ENCODE results near the gene GSTM4. TPM values are rescaled to one million over a fixed set of nuclear protein-coding genes. Genes with fewer than 3 reads are reported as not detected.

The GSTM4 gene
- total RNA-seq, 1 donor from 2014 or later, result 4.6 TPM

DNA sequence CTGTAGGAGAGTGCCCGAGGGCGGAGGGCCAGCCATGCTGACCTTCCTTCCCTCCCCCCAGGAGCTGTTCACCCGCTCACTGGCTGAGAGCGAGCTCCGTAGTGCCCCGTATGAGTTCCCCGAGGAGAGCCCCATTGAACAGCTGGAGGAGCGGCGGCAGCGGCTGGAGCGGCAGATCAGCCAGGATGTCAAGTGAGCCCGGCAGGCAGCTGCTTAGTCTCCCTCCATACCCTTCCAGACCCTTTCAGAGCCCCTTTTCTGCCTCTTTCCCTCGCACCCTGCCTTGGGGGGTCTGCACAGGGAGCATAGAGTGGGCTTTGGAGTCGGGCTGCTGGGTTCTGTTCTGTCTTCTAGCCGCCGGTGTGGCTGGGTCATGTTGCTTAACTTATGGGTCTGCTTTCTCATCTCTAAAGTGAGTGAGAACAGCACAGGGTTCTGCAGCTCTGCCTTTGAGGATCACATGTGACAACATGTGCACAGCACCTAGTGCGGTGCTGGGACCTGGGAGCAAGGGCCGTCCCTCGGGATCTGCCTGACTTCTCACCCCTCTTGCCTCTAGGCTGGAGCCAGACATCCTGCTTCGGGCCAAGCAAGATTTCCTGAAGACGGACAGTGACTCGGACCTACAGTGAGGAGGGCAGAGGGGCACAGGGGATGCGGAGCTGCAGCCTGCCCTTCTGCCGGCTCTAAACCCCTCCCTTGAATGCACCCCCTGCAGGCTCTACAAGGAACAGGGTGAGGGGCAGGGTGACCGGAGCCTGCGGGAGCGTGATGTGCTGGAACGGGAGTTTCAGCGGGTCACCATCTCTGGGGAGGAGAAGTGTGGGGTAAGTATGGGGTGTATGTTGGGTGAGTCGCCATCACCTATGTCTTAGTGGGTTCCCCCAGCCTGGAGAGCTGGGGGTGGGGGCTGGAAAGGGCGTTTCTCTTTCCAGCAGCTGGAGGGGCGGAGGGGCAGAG, 30.0 kb upstream of the GSTM4 start:
- peaks cover 33% of the 10 kb centered on the region for H3K4me1 ChIP-seq (ENCODE audit: insufficient read depth, low read length)
- TF ChIP-seq EZH2 (IDR thresholded peaks at IDR 0.05; ENCODE audit: insufficient read depth, low read length) (no peak), CTCF (IDR thresholded peaks at IDR 0.05; ENCODE audit: insufficient read depth, low read depth, low read length) (no peak)
- H3K27ac Mint-ChIP-seq (ENCODE audit: unreplicated experiment), result peak overlapping the region; percentile 69
- peaks cover 27% of the 10 kb centered on the region for H3K36me3 Mint-ChIP-seq (ENCODE audit: low read depth, unreplicated experiment)
- peaks cover 61% of the 10 kb centered on the region for H3K79me2 ChIP-seq (ENCODE audit: insufficient read depth, low read length)
- H3K27me3 ChIP-seq (ENCODE audit: insufficient read depth, low read length), result no peaks in the 10 kb centered on the region
- peaks cover 89% of the 10 kb centered on the region for H4K20me1 ChIP-seq (ENCODE audit: insufficient read depth, low read length)
- H3K27me3 Mint-ChIP-seq (ENCODE audit: low read depth, unreplicated experiment), result no peaks in the 10 kb centered on the region
- no peak overlapping the region for H3K4me3 Mint-ChIP-seq (ENCODE audit: unreplicated experiment)
- FAIRE-seq (no peak), DNase-seq (ENCODE audit: low read depth) (no peak)
- H3K9me3 Mint-ChIP-seq (ENCODE audit: unreplicated experiment), result peaks cover 2% of the 10 kb centered on the region
- H3K4me1 Mint-ChIP-seq (ENCODE audit: low read depth, unreplicated experiment), result peaks cover 29% of the 10 kb centered on the region
- no peak overlapping the region for H3K27ac ChIP-seq (ENCODE audit: low read depth, low read length)
- no peaks in the 10 kb centered on the region for H3K9me3 ChIP-seq (ENCODE audit: insufficient read depth, low read depth, low read length)
- H3K9ac ChIP-seq (ENCODE audit: low read length), result no peak overlapping the region
- no peak overlapping the region for H3K4me2 ChIP-seq (ENCODE audit: low read length)
- H3K36me3 ChIP-seq (ENCODE audit: insufficient read depth, low read length), result peaks cover 16% of the 10 kb centered on the region
- H3K4me3 ChIP-seq (ENCODE audit: insufficient read depth, low read depth, low read length), result no peak overlapping the region
- no peak overlapping the region for H2AFZ ChIP-seq (ENCODE audit: low read depth, low read length)

- FAIRE-seq (no peak), DNase-seq (ENCODE audit: low read depth) (no peak)
- Mint-ChIP-seq H3K27me3 (ENCODE audit: low read depth, unreplicated experiment) (no peaks in the 10 kb centered on the region), H3K4me1 (ENCODE audit: low read depth, unreplicated experiment) (peaks cover 31% of the 10 kb centered on the region), H3K4me3 (ENCODE audit: unreplicated experiment) (no peak overlapping the region), H3K36me3 (ENCODE audit: low read depth, unreplicated experiment) (peaks cover 30% of the 10 kb centered on the region), H3K27ac (ENCODE audit: unreplicated experiment) (no peak overlapping the region), H3K9me3 (ENCODE audit: unreplicated experiment) (peaks cover 2% of the 10 kb centered on the region)
- H3K27me3 ChIP-seq (ENCODE audit: insufficient read depth, low read length), result no peaks in the 10 kb centered on the region
- H3K9ac ChIP-seq (ENCODE audit: low read length), result no peak overlapping the region
- peaks cover 89% of the 10 kb centered on the region for H4K20me1 ChIP-seq (ENCODE audit: insufficient read depth, low read length)
- H3K4me1 ChIP-seq (ENCODE audit: insufficient read depth, low read length), result peaks cover 28% of the 10 kb centered on the region
- H3K4me3 ChIP-seq (ENCODE audit: insufficient read depth, low read depth, low read length), result no peak overlapping the region
- no peak overlapping the region for H3K27ac ChIP-seq (ENCODE audit: low read depth, low read length)
- H3K4me2 ChIP-seq (ENCODE audit: low read length), result no peak overlapping the region
- peaks cover 23% of the 10 kb centered on the region for H3K36me3 ChIP-seq (ENCODE audit: insufficient read depth, low read length)
- no peak overlapping the region for H2AFZ ChIP-seq (ENCODE audit: low read depth, low read length)
- H3K9me3 ChIP-seq (ENCODE audit: insufficient read depth, low read depth, low read length), result no peaks in the 10 kb centered on the region
- H3K79me2 ChIP-seq (ENCODE audit: insufficient read depth, low read length), result peaks cover 51% of the 10 kb centered on the region
- no peak for TF ChIP-seq CTCF (IDR thresholded peaks at IDR 0.05; ENCODE audit: insufficient read depth, low read depth, low read length)
Measured at GRCh38 chr1:109626682-109627408, 29.1 kb upstream of the GSTM4 start.

Data from astrocyte (in vitro differentiated cells and primary cell).